ENCODE data around the gene SIRT5. TPM values are rescaled to one million over a fixed set of nuclear protein-coding genes. Genes with fewer than 3 reads are reported as not detected.
A peak's percentile ranks its signal among the peaks of the same experiment; 100 is the strongest.

The SIRT5 gene
- total RNA-seq, 3 donors from 2014 or later: 10.2 to 20.6 (median 14.5) TPM

DNA sequence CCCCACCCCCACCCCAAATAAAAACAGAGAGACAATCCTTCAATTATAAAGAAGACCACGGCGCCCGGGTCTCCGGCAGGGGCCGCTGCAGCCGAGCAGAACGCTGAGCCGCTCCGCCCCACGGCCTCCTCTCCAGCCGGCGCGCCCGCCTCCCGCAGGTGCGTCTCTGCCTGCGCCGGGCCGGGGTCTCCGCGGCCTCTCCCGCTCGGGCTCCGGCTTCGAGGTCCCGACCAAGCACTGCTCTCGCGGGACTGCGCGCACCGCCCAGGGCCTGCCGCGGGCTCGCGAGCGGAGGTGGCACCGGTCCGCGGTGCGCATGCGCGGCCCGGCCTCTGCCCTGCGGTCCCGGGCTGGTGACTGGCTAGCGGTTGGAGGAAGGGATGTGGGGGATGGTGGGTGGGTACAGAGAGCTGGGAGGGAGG is 241 bp upstream of the SIRT5 start:
- peak overlapping the region; percentile 94 to 97 for H3K27ac ChIP-seq
- H3K36me3 ChIP-seq: no peaks in the 10 kb centered on the region
- DNase-seq (ENCODE audit: low spot score in 2 of 2): peak; percentile 86 to 90
- no peaks in the 10 kb centered on the region for H3K4me1 ChIP-seq
- no peaks in the 10 kb centered on the region for H3K9me3 ChIP-seq
- H3K27me3 ChIP-seq: no peaks in the 10 kb centered on the region
- TF ChIP-seq POLR2A (IDR thresholded peaks at IDR 0.05) (no peak), POLR2AphosphoS5 (IDR thresholded peaks at IDR 0.05) (peak in 2 of 3 donors; percentile 25 to 62)
- intact Hi-C loops (cut with DNase I; ENCODE audit: low total_unique reads): no loop called here
- H3K4me3 ChIP-seq: peak overlapping the region; percentile 76 to 87 (median 84)

DNA sequence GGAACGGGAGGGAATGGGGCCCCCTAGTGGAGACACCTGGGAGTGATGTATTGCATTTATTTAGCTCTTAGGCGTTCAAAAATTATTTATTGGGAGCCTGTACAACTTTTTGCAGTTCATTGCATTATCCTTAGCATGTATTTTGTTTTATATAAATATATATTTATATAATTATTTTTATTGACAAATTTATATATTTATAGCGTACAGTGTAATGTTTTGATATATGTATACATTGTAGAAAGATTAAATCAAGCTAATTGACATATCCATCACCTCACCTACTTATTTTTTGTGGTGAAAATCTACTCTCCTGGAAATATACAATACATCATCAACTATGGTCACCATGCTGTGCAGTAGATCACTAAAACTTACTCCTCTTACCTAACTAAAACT is 975 bp downstream of the SIRT5 start:
- peak overlapping the region; percentile 76 to 87 (median 84) for H3K4me3 ChIP-seq
- no peak for DNase-seq (ENCODE audit: low spot score in 2 of 2)
- intact Hi-C loops (cut with DNase I; ENCODE audit: low total_unique reads): no loop called here
- no peaks in the 10 kb centered on the region for H3K36me3 ChIP-seq
- no peaks in the 10 kb centered on the region for H3K4me1 ChIP-seq
- H3K9me3 ChIP-seq: no peaks in the 10 kb centered on the region
- no peaks in the 10 kb centered on the region for H3K27me3 ChIP-seq
- peak overlapping the region; percentile 94 to 97 for H3K27ac ChIP-seq
- no peak for TF ChIP-seq POLR2AphosphoS5 (IDR thresholded peaks at IDR 0.05)
- TF ChIP-seq, protein P1, sequence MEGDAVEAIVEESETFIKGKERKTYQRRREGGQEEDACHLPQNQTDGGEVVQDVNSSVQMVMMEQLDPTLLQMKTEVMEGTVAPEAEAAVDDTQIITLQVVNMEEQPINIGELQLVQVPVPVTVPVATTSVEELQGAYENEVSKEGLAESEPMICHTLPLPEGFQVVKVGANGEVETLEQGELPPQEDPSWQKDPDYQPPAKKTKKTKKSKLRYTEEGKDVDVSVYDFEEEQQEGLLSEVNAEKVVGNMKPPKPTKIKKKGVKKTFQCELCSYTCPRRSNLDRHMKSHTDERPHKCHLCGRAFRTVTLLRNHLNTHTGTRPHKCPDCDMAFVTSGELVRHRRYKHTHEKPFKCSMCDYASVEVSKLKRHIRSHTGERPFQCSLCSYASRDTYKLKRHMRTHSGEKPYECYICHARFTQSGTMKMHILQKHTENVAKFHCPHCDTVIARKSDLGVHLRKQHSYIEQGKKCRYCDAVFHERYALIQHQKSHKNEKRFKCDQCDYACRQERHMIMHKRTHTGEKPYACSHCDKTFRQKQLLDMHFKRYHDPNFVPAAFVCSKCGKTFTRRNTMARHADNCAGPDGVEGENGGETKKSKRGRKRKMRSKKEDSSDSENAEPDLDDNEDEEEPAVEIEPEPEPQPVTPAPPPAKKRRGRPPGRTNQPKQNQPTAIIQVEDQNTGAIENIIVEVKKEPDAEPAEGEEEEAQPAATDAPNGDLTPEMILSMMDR (IDR thresholded peaks at IDR 0.05): peak; percentile 62 to 82 (median 71)

DNA sequence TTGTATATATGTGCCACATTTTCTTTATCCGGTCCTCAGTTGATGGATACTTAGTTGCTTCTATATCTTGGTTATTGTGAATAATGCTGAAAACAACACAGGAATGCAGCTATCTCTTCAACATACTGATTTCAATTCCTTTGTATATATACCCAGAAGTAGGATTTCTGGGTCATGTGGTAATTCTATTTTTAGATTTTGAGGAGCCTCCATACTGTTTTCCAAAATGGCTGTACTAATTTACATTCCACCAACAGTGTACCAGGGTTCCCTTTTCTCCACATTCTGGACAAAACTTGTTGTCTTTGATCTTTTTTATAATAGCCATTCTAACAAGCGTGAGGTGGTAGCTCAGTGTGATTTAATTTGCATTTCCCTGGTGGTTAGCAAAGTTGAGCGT is 1.6 kb downstream of the SIRT5 start:
- intact Hi-C loops (cut with DNase I; ENCODE audit: low total_unique reads): no loop called here
- Histone ChIP-seq H3K36me3 (no peaks in the 10 kb centered on the region), H3K4me1 (no peaks in the 10 kb centered on the region), H3K9me3 (no peaks in the 10 kb centered on the region), H3K27ac (no peak overlapping the region), H3K4me3 (no peak overlapping the region), H3K27me3 (no peaks in the 10 kb centered on the region)
- TF ChIP-seq POLR2A (IDR thresholded peaks at IDR 0.05): no peak
- no peak for TF ChIP-seq POLR2AphosphoS5 (IDR thresholded peaks at IDR 0.05)
- TF ChIP-seq, protein P1 (IDR thresholded peaks at IDR 0.05): no peak
- DNase-seq (ENCODE audit: low spot score in 2 of 2): no peak

DNA sequence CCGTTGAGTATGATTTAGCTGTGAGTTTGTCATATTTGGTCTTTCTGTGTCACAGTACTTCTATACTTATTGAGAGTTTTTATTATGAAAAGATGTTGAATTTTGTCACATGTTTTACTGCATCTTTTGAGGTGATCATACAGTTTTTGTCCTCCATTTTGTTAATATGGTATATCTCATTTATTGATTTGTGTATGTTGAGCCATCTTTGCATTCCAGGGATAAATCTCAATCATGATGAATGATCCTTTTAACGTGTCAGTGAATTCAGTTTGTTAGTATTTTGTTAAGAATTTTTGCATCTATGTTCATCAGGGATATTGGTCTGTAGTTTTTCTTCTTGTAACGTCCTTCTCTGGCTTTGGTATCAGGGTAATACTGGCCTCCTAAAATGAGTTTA is 3.5 kb downstream of the SIRT5 start:
- H3K27me3 ChIP-seq: no peaks in the 10 kb centered on the region
- no peaks in the 10 kb centered on the region for H3K36me3 ChIP-seq
- TF ChIP-seq POLR2AphosphoS5 (IDR thresholded peaks at IDR 0.05): no peak
- no peak for TF ChIP-seq POLR2A (IDR thresholded peaks at IDR 0.05)
- TF ChIP-seq, protein P1 (IDR thresholded peaks at IDR 0.05): no peak
- no peak overlapping the region for H3K4me3 ChIP-seq
- H3K9me3 ChIP-seq: no peaks in the 10 kb centered on the region
- H3K27ac ChIP-seq: no peak overlapping the region
- no peaks in the 10 kb centered on the region for H3K4me1 ChIP-seq
- DNase-seq (ENCODE audit: low spot score in 2 of 2): no peak
- intact Hi-C loops (cut with DNase I; ENCODE audit: low total_unique reads): no loop called here

DNA sequence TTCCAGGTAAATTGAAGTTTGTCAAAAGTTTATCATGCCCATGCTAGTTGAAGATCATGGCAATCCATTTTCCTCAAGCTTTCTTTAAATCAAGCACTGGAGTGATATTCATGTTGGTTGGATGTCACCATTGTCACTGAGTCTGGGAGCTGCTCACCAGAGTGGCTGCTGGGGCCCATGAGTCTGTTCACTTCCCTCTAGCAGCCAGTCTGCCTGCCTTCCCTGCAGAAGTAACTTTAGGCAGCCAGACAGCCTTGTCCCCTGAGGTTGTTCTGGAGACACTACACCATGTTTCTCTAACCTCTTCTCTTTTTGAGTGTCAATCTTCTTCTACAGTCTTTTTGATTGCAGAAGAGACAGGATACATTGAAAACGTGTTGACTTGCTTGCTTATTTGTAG is 5.5 kb downstream of the SIRT5 start:
- Histone ChIP-seq H3K9me3 (no peaks in the 10 kb centered on the region), H3K27ac (no peak overlapping the region), H3K36me3 (no peaks in the 10 kb centered on the region), H3K4me3 (no peak overlapping the region), H3K27me3 (no peaks in the 10 kb centered on the region), H3K4me1 (no peaks in the 10 kb centered on the region)
- TF ChIP-seq POLR2AphosphoS5 (IDR thresholded peaks at IDR 0.05): no peak
- TF ChIP-seq POLR2A (IDR thresholded peaks at IDR 0.05): no peak
- TF ChIP-seq, protein P1 (IDR thresholded peaks at IDR 0.05): no peak
- intact Hi-C loops (cut with DNase I; ENCODE audit: low total_unique reads): no loop called here
- no peak for DNase-seq (ENCODE audit: low spot score in 2 of 2)

DNA sequence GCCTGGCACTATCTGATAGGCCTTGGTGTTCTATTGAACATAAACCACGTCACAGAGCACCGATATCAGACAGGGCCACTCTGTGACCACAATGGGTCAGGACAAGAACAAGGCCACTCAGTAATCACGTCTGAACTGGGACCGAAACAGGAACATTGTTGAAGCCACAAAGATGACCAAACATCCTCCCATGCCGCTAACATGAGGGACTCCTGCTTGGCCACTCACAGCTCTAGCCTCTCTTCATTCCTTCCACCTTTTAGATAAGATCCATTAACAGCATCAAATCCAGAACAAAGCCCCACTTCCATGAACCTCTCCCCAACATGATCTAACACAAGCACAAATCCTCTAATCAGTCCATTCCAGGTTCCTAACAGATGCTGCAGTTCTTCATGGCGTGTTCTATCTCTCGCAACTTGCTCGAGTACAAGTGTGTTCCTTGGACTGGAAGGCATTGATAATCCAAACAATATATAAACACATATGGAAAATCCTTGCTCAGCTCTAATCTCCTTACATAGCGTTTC is 7.4 kb downstream of the SIRT5 start:
- no peaks in the 10 kb centered on the region for H3K4me1 ChIP-seq
- no peak overlapping the region for H3K27ac ChIP-seq
- no peaks in the 10 kb centered on the region for H3K9me3 ChIP-seq
- H3K36me3 ChIP-seq: no peaks in the 10 kb centered on the region
- TF ChIP-seq POLR2A (IDR thresholded peaks at IDR 0.05): no peak
- TF ChIP-seq, protein P1 (IDR thresholded peaks at IDR 0.05): no peak
- TF ChIP-seq POLR2AphosphoS5 (IDR thresholded peaks at IDR 0.05): no peak
- intact Hi-C loops (cut with DNase I; ENCODE audit: low total_unique reads): no loop called here
- H3K4me3 ChIP-seq: no peak overlapping the region
- H3K27me3 ChIP-seq: no peaks in the 10 kb centered on the region
- no peak for DNase-seq (ENCODE audit: low spot score in 2 of 2)
